IMR-90 (cell line): ENCODE measurements around the gene CTSC. TPM values are rescaled to one million over a fixed set of nuclear protein-coding genes. Genes with fewer than 3 reads are reported as not detected.

Source experiments
- ATAC-seq: fragments of 200-7000 bp; cut with Tn5 transposase; 2 replicates; pipeline ENCODE4 v1.9.1; 2020; ENCODE audit warnings: low read depth, mild to moderate bottlenecking, moderate library complexity
- BruUV-seq: library from RNA; stranded (reverse); fragments of 400-500 nt; replicated peaks from 2 replicates; lab custom pipeline; 2021; lab: Mats Ljungman, UMichigan
- CTCF ChIA-PET: fragments of 300-600 bp; formaldehyde crosslinking; extraction: SDS; loops from one replicate; lab custom pipeline; 2021; ENCODE audit warnings: antibody characterized with exemption; lab: Yijun Ruan, JAX
- POLR2A ChIA-PET: fragments of 300-600 bp; sonication (Branson Sonifier 250); formaldehyde crosslinking; loops from one replicate; lab custom pipeline; 2022; ENCODE audit warnings: antibody characterized with exemption; ENCODE audit not compliant: unreplicated experiment; lab: Charles Lee
- DNase-seq: peaks from one replicate; pipeline ENCODE4 v3.0.0; 2013
- H2AFZ ChIP-seq: replicated peaks from 2 replicates; pipeline ENCODE3; 2013; ENCODE audit warnings: low read length, mild to moderate bottlenecking; ENCODE audit not compliant: poor library complexity
- H2AK5ac ChIP-seq: 2 replicates; pipeline ENCODE4 v1.6.1; 2013; ENCODE audit warnings: low read depth, low read length, inconsistent platforms
- H2AK9ac ChIP-seq: replicated peaks from 2 replicates; pipeline ENCODE3; 2013; ENCODE audit warnings: mild to moderate bottlenecking, low read depth, low read length, moderate library complexity; ENCODE audit not compliant: poor library complexity
- H2BK120ac ChIP-seq: 2 replicates; pipeline ENCODE4 v1.6.1; 2013; ENCODE audit warnings: low read depth, low read length, inconsistent platforms
- H2BK15ac ChIP-seq: 3 replicates; pipeline ENCODE4 v1.6.1; 2013; ENCODE audit warnings: low read depth, low read length, inconsistent platforms
- H2BK20ac ChIP-seq: 2 replicates; pipeline ENCODE4 v1.6.1; 2013; ENCODE audit warnings: low read depth, mild to moderate bottlenecking, inconsistent platforms, low read length, moderate library complexity
- H2BK5ac ChIP-seq: 2 replicates; pipeline ENCODE4 v1.6.1; 2013; ENCODE audit warnings: mild to moderate bottlenecking, low read depth, low read length, inconsistent platforms; ENCODE audit not compliant: poor library complexity, severe bottlenecking
- H3K14ac ChIP-seq: replicated peaks from 2 replicates; pipeline ENCODE4 v1.6.1; 2013; ENCODE audit warnings: low read depth, low read length, inconsistent platforms
- H3K18ac ChIP-seq: 2 replicates; pipeline ENCODE4 v1.6.1; 2013; ENCODE audit warnings: low read depth, low read length, control low read depth
- H3K23ac ChIP-seq: 2 replicates; pipeline ENCODE4 v1.6.1; 2013; ENCODE audit warnings: low read depth, low read length, inconsistent platforms
- H3K27ac ChIP-seq: 2 replicates; pipeline ENCODE4 v1.5.1; 2013; ENCODE audit warnings: mild to moderate bottlenecking, control low read depth, low read length; ENCODE audit not compliant: insufficient read depth
- H3K27me3 ChIP-seq: 2 replicates; pipeline ENCODE4 v1.6.1; 2013; ENCODE audit warnings: low read length; ENCODE audit not compliant: control insufficient read depth, insufficient read depth
- H3K36me3 ChIP-seq: 2 replicates; pipeline ENCODE4 v1.6.1; 2013; ENCODE audit warnings: low read length, mixed read lengths; ENCODE audit not compliant: control insufficient read depth, insufficient read depth
- H3K4ac ChIP-seq: 2 replicates; pipeline ENCODE4 v1.6.1; 2013; ENCODE audit warnings: low read depth, low read length, inconsistent platforms
- H3K4me1 ChIP-seq: 2 replicates; pipeline ENCODE4 v1.6.1; 2013; ENCODE audit warnings: low read length, mixed read lengths; ENCODE audit not compliant: control insufficient read depth, insufficient read depth
- H3K4me2 ChIP-seq: 2 replicates; pipeline ENCODE4 v1.6.1; 2013; ENCODE audit warnings: low read depth, mild to moderate bottlenecking, control low read depth, low read length, moderate library complexity
- H3K4me3 ChIP-seq: 2 replicates; pipeline ENCODE4 v1.5.1; 2013; ENCODE audit warnings: low read depth, mild to moderate bottlenecking, control low read depth, low read length, moderate library complexity; ENCODE audit not compliant: insufficient read depth
- H3K56ac ChIP-seq: 2 replicates; pipeline ENCODE4 v1.6.1; 2013; ENCODE audit warnings: low read length, inconsistent platforms; ENCODE audit not compliant: insufficient read depth; ENCODE audit errors: extremely low read depth
- H3K79me1 ChIP-seq, 2 experiments: 2 replicates each; pipeline ENCODE4 v1.6.1; 2013; ENCODE audit warnings: low read length in 2 of 2, inconsistent platforms in 1 of 2, low read depth in 1 of 2
- H3K9ac ChIP-seq: 2 replicates; pipeline ENCODE4 v1.6.1; 2013; ENCODE audit warnings: low read depth, low read length, control low read depth
- H3K9me1 ChIP-seq: 2 replicates; pipeline ENCODE4 v1.6.1; 2013; ENCODE audit warnings: low read length, inconsistent platforms; ENCODE audit not compliant: insufficient read depth
- H3K9me3 ChIP-seq: 2 replicates; pipeline ENCODE4 v1.6.1; 2013; ENCODE audit warnings: low read length; ENCODE audit not compliant: control insufficient read depth, insufficient read depth
- H4K20me1 ChIP-seq: 2 replicates; pipeline ENCODE4 v1.6.1; 2013; ENCODE audit warnings: low read length, inconsistent platforms; ENCODE audit not compliant: insufficient read depth
- H4K5ac ChIP-seq: 2 replicates; pipeline ENCODE4 v1.6.1; 2013; ENCODE audit warnings: mild to moderate bottlenecking, low read depth, low read length, control low read depth
- H4K8ac ChIP-seq, 2 experiments: 2 replicates each; pipeline ENCODE4 v1.6.1; 2013; ENCODE audit warnings: low read depth in 2 of 2, low read length in 2 of 2, control low read depth in 1 of 2, inconsistent platforms in 1 of 2
- H4K91ac ChIP-seq: 2 replicates; pipeline ENCODE4 v1.6.1; 2013; ENCODE audit warnings: low read depth, low read length, inconsistent platforms; ENCODE audit not compliant: insufficient read depth
- CHD1 ChIP-seq: IDR thresholded peaks from 2 replicates; pipeline ENCODE4 v1.6.1; 2012; ENCODE audit warnings: low read depth, low read length, improper control_type of control experiment
- MAFK ChIP-seq: IDR thresholded peaks from 2 replicates; pipeline ENCODE4 v1.6.1; 2012; ENCODE audit warnings: low read depth, low read length, improper control_type of control experiment
- MXI1 ChIP-seq: IDR thresholded peaks from 2 replicates; pipeline ENCODE4 v1.6.1; 2012; ENCODE audit warnings: low read depth, mild to moderate bottlenecking, low read length, moderate library complexity, borderline replicate concordance
- POLR2A ChIP-seq: IDR thresholded peaks from 2 replicates; pipeline ENCODE4 v1.6.1; 2012; ENCODE audit warnings: mild to moderate bottlenecking, low read depth, low read length
- RCOR1 ChIP-seq: IDR thresholded peaks from 2 replicates; pipeline ENCODE4 v1.6.1; 2012; ENCODE audit warnings: mild to moderate bottlenecking, low read length, improper control_type of control experiment; ENCODE audit not compliant: insufficient replicate concordance
- RFX5 ChIP-seq: IDR thresholded peaks from 2 replicates; pipeline ENCODE4 v1.8.0; 2012; ENCODE audit warnings: low read depth, mild to moderate bottlenecking, low read length, moderate library complexity
- SMC3 ChIP-seq: fragments of 150-350 bp; IDR thresholded peaks from 2 replicates; pipeline ENCODE4 v1.6.1; 2016; ENCODE audit warnings: low read depth, mild to moderate bottlenecking, antibody characterized with exemption, low read length, moderate library complexity
- WGBS, 2 experiments: methylation state at CpG; one replicate each; pipeline versions ENCODE4 v1.1.5 to v1.1.7; 2013; ENCODE audit warnings: missing lambda C conversion rate in 2 of 2; ENCODE audit not compliant: insufficient read length in 1 of 2; ENCODE audit errors: extremely low coverage in 2 of 2; 5-methylcytosine and 5-hydroxymethylcytosine counted together
- dilution Hi-C: fragments of 300-500 bp; cut with HindIII; formaldehyde crosslinking; loops from one replicate; pipeline ENCODE4 v1.14.3; 2018; ENCODE audit warnings: low sequenced_read_pairs; ENCODE audit not compliant: unreplicated experiment
- in situ Hi-C: fragments of 300-500 bp; cut with MboI; formaldehyde crosslinking; loops from 3 replicates; pipeline ENCODE4 v1.14.3; 2019; ENCODE audit warnings: low sequenced_read_pairs, inconsistent platforms, mixed read lengths
- intact Hi-C: fragments of 100-400 bp; cut with micrococcal nuclease; formaldehyde crosslinking; loops from 2 replicates; pipeline ENCODE4 v1.10.0; 2022
- polyA plus RNA-seq, 3 experiments: library from polyadenylated mRNA; depleted of rRNA; stranded (reverse); fragments of >200 nt; gene quantifications; 2 replicates each; pipeline ENCODE4 v1.2.3, GENCODE V29; 2012; ENCODE audit warnings: low replicate concordance in 1 of 3
- total RNA-seq: library from RNA; depleted of rRNA; stranded (reverse); fragments of >200 nt; gene quantifications from 2 replicates; pipeline ENCODE4 v1.2.3, GENCODE V29; 2012

The CTSC gene
- total and polyA plus RNA-seq, 2 of the 4 experiments (the other 2 are of a cell fraction) = 208 to 299 TPM

- ChIA-PET POLR2A (no interaction called here), CTCF (no interaction called here)
- Histone ChIP-seq H3K79me1 (peaks cover 11 to 27% of the 10 kb centered on the region in 2 experiments), H3K27me3 (no peaks in the 10 kb centered on the region), H3K56ac (no peak overlapping the region), H2BK5ac (no peak overlapping the region), H4K8ac (peak overlapping the region in 1 of 2 experiments; percentile 18; a peak in 1 of 4 replicates), H3K18ac (no peak overlapping the region), H3K9me1 (peaks cover 6% of the 10 kb centered on the region; the same call in 1 of the 2 replicates), H3K4ac (peak overlapping the region; percentile 71; the same call in 1 of the 2 replicates), H4K91ac (peak overlapping the region; percentile 66; the same call in 1 of the 2 replicates), H2BK120ac (no peak overlapping the region; the same call in 1 of the 2 replicates), H3K36me3 (no peaks in the 10 kb centered on the region), H3K9ac (no peak overlapping the region), H2AK5ac (no peak overlapping the region), H3K27ac (no peak overlapping the region), H2AK9ac (no peak overlapping the region), H2BK15ac (peak overlapping the region; percentile 74; the same call in 1 of the 3 replicates), H3K9me3 (no peaks in the 10 kb centered on the region), H3K4me3 (no peak overlapping the region), H4K5ac (no peak overlapping the region), H3K23ac (no peak overlapping the region), H2BK20ac (peak overlapping the region; percentile 12), H3K14ac (no peak overlapping the region), H2AFZ (no peak overlapping the region), H4K20me1 (no peaks in the 10 kb centered on the region; the same call in 1 of the 2 replicates), H3K4me2 (no peak overlapping the region), H3K4me1 (peaks cover 2% of the 10 kb centered on the region)
- intact Hi-C loops = no loop called here
- in situ Hi-C loops = no loop called here
- 100% methylated on average over 1 of the region's 4 CpGs; no CpG with 5 or more reads in 1 of the 2 experiments for WGBS, 2 experiments
- dilution Hi-C loops = no loop called here
- TF ChIP-seq RFX5 = no peak
- no peak for TF ChIP-seq RCOR1
- no peak for TF ChIP-seq MXI1
- TF ChIP-seq POLR2A = no peak
- no peak for TF ChIP-seq MAFK
- TF ChIP-seq SMC3 = no peak
- TF ChIP-seq CHD1 = no peak
- no TSS peak for BruUV-seq
- no peak for ATAC-seq
- no peak for DNase-seq
These were observed 4.2 kb upstream of the CTSC start for GRCh38 chr11:88341522-88342251.
